Femur (tissue), 1 donor: Measurements from ENCODE around the gene COL13A1.

Experiments
- DNase-seq: peaks from one replicate; pipeline ENCODE4 v3.0.0-alpha.2; 2017

COL13A1 gene

DNA sequence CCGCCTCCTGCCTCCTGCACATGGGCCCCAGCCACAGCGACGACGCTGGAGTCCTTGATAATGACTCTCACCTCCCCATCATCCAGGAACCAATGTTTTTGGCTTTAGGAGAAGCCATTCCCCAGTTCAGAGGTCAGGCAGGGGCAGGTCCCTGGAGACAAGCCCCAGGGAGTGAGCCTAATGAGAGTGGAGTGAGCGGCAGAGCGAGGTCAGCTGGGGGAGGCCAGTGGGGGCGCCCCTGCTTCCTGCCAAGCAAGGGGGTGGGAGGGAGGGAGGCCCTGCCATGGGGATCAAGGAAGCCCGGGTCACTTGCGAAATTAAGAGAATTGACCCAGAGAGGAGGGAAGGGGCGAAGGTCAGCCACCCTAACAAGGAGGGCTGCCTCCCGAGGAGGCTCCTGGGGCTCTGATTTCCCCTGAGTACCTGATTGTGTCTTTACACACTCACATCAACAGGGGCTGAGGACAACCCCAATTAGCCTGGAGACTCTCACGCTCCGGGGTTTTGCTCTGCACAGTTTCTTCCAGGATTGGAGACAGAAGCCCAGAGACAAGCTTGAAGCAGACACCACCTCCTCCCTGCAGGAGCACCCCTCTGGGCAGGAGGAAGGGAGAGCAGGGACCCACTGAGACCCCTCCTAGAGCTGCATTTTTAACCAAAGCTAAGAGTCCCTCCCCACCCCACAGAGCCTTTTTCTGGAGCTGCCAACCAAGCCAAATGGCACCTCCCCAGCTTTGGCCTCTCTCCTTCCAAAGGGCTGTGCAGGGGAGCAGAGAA, 112.1 kb downstream of the COL13A1 start:
- no peak for DNase-seq

- DNase-seq = peak; percentile 85
Observed at GRCh38 chr10:69914398-69915214, 112.9 kb downstream of the COL13A1 start.

DNA sequence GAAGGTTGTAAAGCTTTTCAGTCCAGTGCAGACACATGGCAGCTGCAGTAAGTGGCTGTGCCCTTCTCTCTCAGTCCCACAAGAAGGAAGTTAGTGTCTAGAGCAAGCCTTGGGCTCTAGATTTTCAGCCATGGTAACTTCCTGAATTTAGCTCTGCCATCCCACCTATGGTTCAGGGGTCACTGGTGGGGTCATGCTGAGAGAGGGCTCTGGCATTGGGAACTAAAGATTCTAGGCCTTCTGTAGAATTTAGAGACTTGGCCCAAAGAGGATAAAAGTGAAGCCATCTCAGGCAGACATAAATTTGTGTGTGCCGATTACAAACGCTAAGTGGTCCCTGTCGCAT, 113.5 kb downstream of the COL13A1 start:
- DNase-seq = no peak

DNA sequence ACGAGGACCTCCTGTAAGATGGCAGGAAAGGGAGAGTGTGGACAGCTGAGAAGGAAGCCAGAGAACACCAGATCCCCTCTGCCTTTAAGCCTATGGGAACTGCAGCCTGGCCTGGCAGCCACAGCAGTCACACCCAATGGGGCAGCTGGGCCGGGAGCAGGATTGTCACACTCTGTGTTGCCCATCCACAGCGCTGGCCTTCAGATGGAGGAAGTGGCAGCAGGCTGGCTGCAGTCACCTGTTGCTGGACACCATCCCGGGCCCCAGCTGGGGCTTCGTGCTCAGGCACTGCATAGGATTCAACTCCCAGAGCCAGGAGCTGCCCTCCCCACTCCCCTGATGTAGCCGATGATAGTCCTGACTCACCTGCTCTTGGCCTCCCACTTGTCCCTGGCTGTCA, 114.4 kb downstream of the COL13A1 start:
- peak; percentile 53 for DNase-seq

DNA sequence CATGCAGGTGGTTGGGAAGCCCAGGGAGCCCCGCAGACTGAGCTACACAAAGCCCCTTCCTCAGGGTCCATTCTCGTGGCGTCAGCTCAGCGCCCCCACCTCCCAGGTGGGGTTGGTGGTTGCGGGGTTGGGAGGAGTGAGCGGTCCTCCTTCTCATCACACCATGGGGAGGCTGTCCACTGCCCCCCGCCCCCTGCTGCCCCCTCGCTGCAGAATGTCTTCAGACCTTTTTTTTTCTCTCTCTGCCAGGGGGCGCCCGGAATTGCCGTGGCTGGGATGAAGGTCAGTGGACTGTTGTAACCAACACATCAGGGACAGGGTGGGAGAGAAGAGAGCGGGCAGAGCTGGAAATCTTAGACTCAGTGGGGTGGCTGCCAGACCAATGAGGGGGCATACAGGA, 116.3 kb downstream of the COL13A1 start:
- DNase-seq = no peak

DNA sequence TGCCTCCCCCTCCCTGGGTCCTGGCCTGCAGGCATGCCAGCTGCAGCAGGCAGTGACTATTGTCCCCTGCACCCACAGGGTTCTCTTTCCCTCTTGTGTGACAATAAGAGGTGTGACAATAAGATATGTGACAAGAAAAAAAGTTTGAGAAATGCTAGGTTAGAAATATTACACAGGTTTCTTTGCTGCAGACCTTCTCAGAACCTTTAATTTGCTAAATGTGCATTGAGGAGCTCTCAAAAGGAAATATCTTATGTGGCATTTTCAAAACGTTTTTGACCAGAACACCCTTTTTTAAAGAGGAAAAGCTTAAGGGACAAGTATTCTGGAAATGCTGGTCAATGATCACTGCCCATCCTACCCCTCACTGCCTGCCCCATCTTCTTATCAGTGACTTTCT, 117.5 kb downstream of the COL13A1 start:
- DNase-seq = no peak

DNA sequence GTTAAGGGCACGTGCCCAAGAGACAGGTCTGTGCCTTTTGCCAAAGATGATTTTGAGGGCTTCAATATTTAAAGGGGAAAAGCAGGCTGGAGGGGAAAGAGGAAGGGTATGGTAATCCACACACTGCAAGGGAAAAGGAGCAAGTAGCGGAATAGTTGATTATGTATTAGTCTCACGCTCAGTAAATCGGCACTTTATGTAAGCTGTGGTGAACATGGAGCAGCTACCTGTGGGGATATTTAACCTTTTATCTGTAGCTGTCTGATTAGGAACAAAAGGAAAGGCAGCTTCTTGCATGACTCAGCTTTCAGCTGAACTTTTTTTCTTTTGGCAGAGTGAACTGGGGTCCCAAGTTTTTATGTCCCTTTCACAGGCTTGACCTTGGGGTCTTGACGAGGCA, 123.4 kb downstream of the COL13A1 start:
- DNase-seq = no peak

GRCh38 chr10:69928339-69928738, 126.6 kb downstream of the COL13A1 start:
- DNase-seq = no peak

- no peak for DNase-seq
Observed at GRCh38 chr10:69929575-69929974, 127.9 kb downstream of the COL13A1 start.

- DNase-seq = no peak
Observed at GRCh38 chr10:69934768-69935167, 133.1 kb downstream of the COL13A1 start.

DNA sequence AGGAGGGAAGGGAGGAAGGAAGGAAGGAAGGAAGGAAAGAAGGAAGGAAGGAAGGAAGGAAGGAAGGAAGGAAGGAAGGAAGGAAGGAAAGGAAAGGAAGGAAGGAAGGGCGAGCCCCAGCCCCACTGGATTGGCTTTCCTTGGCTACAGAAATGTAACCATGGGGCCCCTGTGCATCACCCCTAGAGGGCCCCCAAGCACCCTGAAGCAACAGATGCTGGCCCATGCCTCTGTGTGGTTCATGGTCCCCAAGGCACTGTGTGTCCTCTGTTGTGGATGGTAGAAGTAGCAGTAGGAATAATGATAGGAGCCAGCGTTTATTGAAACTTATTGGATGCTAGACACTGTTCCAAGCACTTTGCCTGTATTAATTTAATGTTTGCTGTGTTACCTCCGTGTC, 134.4 kb downstream of the COL13A1 start:
- no peak for DNase-seq

GRCh38 chr10:69938541-69938991, 136.9 kb downstream of the COL13A1 start:
- no peak for DNase-seq

GRCh38 chr10:69939061-69939460, 137.4 kb downstream of the COL13A1 start:
- no peak for DNase-seq

DNA sequence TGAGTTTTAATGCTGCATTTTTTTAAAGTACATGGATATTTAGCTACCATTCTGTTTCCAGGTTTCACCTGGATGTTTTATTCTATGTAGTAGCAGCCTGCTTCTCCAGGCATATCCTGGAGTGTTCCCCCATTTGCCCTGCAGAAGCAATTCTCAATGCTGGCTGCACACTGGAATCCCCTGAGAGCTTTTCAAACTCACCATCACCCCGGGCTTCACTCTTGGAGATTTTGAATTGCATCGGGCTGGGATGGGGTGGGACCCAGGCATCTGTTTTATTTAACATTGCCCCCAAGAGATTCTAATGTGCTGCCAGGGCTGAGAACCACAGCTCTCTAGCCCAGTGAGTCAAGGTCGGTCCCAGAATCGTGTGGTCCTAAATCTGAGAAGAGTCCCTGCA, 137.8 kb downstream of the COL13A1 start:
- no peak for DNase-seq

- DNase-seq = no peak
Observed at GRCh38 chr10:69941730-69942129, 140.0 kb downstream of the COL13A1 start.

GRCh38 chr10:69943292-69943820, 141.7 kb downstream of the COL13A1 start:
- DNase-seq = no peak

DNA sequence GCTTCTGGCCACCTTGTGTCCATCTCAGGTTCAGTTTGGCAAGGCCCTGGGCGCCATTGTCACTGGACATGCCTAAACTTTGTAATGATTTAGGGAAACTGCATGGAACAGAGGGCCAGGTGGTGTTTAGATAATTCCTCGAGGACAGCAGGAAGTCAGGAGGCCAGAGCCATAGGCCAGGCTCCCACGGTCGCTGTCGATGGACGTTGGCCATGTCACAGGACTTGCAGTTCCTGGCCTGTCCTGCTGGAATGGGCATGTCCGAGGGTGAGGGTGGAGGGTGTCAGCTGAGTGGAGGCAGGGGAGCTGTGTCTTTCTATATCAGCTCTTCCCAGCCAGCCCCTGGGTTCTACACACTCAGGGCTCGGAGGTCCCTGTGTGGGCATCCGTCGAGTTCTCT, 143.1 kb downstream of the COL13A1 start:
- DNase-seq = no peak

- DNase-seq = no peak
Observed at GRCh38 chr10:69948261-69948660, 146.6 kb downstream of the COL13A1 start.

DNA sequence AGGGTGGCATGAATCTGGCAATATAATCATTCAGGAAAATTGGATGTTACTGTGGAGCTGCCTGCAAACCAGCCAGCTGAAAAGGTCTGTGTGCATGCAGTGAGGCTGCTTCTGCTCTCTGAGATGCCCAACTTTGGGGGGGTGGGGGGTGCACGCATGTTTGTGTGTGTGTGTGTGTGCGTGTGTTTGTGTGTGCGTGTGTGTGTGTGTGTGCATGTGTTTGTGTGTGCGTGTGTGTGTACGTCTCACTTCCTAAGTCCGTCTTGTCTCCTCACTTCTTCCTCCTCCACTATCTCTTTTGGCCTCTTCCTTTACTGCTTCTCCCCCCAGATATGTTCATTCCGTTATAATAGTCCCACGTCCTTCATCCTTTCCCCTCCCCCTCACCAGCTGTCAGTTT, 148.1 kb downstream of the COL13A1 start:
- DNase-seq = no peak

- no peak for DNase-seq
Observed at GRCh38 chr10:69951658-69952057, 150.0 kb downstream of the COL13A1 start.

DNA sequence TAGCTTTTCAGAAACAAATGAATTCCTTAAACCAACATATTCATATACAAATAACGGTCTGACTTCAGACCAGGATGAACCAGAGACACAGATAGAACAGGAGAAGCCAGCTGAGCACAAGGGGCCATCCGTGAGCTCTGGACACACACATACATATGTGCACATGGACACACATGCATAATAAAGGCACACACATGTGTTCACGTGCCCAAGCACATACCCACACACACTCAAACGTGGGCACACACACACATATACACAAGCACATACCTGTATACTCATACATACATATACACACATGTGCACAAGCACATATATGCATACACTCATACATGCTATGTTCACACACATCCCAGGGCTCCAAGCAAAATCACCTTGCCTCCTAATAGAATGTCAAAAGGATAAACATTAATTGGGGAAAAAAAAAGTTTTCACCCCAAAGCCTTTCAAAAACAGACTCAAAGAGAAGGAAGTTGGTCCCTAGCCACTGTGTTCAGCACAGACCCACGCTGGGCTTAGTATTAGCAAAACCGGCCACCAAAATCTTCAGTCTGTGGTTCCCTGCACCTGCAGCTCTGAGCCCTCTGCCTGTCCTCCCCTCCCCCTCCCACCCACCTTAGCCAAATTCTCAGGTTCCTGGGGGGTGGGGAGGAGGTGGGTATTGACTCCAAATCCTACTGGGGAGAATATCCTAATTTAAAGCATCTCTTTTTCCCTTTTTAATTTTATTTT, 150.5 kb downstream of the COL13A1 start:
- no peak for DNase-seq

DNA sequence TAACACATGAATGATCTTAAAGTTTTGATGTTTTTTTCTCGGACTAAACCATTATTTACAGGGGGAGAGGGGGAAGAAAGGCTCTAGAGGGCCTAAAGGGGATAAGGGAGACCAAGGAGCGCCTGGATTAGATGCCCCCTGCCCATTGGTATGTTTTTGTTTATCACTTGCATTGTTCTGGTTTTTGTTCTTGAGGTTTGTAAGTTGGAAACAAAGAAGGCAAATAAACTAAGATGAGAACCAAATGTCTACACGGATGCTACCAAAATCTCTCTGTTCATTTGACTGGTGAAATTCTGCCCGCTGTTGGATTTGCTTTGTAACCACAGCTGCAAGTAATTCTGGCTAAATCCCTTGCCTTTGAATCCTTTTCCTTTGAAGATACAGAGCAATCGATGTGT, 151.1 kb downstream of the COL13A1 start:
- DNase-seq = no peak

DNA sequence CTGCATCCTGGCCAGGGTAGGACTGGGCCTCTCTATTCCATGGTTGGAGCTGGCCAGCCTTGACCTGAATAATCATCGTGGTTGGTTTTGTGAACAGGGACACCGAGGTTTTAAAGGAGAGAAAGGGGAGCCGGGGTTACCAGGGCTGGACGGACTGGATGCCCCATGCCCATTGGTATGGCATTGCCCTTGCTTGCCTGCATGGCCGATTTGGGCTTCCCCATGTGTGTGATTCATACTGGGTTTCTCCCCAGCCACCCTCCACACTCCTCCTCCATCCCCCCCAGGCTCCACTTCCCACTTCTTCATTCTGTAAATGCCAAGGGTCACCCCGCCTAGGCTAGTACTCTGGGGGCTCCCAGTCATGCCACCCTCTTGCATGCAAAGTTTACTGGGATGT, 152.1 kb downstream of the COL13A1 start:
- no peak for DNase-seq
